GM18498 (cell line): ENCODE data around the gene ZNF775.

Source experiments
- ATAC-seq: cut with Tn5 transposase; IDR thresholded peaks from one replicate; pipeline ENCODE4 v1.9.1; 2021; ENCODE audit warnings: mild to moderate bottlenecking, moderate library complexity; ENCODE audit not compliant: unreplicated experiment

ZNF775 gene

DNA sequence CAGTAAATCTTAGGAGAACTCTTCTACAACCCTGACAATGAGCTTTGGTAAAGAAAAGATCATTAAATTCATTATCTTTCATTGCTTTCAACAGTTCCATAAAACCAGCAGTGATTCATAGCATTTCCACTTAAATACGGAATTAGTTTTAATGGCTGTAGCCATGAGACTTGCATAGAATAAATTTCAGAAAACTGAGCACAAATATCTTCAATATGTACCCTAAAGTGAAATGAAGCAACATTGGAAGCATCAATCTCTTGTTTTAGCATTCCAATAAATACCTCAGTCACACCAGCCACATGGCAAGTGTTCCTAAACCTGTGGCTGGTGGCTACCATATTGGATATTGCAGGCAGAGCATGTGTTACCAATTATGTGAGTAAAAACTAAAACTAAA lies 34.1 kb upstream of the ZNF775 start:
- ATAC-seq = no peak

DNA sequence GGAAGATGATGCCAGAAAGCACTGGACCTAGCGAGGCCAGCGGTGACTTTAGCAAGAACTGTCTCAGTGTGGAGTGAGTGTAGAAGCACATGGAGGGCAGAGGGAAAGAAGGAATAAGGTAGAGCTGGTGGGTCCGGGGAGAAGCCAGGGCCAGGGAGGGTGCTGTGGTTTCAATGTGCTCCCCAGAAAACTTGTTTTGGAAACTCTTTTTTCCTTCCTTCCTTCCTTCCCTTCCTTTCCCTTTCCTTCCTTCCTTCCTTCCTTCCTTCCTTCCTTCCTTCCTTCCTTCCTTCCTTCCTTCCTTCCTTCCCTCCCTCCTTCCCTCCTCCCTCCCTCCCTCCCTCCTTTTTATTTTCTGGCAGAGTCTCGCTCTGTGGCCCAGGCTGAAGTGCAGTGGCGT lies 32.2 kb upstream of the ZNF775 start:
- no peak for ATAC-seq

DNA sequence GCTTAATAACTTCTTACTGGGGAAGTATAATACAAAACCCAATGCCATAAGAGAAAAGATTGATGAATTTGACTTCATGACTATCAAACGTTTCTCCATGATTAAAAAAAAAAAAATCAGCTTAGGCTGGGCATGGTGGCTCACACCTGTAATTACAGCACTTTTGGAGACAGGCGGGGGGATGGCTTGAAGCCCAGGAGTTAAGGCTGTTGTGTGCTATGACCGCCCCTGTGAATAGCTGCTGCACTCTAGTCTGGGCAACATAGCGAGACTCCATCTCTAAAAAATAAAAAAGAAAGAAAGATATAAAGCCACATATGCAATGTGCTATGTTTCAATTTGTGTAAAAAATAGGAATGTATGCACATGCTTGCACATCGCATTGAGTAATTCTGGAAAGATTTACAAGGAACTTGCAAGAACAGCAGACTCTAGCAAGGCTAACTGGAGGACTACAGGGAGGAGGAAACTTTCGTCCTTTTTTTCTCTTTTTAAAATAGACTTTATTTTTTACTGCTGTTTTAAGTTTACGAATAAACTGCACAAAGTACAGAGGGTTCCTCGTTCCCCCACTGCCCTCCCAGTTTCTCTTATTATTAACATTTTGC lies 27.4 kb upstream of the ZNF775 start:
- ATAC-seq = no peak

DNA sequence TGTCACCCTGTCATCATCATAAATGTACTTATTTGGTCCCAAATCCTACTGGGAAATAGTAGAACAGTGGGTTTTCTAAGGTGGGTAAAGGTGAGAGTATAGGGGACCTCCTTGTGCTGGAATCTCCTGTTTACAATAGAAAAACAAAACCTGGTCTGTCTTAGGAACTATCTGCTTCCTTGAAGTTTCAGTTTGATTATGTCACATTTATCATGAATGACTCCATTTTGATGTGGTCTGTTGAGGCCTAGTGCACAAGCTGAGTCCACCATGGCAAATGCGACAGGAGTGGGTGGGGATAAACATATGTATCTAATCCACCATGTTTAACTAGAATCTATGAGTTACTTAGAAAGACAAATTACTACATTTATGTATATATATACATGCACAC lies 23.5 kb upstream of the ZNF775 start:
- no peak for ATAC-seq

DNA sequence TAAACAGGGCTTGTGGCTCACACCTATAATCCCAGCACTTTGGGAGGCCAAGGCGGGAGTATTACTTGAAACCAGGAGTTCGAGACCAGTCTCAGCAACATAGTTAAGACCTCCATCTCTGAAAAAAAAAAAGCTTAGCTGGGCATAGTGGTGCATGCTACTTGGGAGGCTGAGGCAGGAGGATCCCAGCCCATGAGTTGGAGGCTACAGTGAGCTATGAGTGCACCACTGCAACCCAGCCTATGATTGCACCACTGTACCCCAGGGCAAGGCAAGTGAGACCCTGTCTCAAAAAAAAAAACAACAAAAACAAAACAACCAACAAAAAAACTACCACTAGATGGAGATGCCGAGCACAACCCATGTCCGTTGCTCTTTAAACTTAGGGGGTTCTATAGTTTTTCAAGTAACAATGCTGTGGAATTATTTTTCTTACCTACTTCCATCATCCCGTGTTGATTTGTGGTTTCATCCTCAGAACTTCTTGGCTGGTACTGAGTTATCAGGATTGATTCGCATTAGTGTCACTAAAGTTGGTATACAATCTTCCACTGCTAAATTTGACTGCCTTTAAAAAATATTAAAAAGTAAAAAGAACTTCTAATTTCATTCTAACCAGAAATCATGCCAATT lies 22.7 kb upstream of the ZNF775 start:
- no peak for ATAC-seq

DNA sequence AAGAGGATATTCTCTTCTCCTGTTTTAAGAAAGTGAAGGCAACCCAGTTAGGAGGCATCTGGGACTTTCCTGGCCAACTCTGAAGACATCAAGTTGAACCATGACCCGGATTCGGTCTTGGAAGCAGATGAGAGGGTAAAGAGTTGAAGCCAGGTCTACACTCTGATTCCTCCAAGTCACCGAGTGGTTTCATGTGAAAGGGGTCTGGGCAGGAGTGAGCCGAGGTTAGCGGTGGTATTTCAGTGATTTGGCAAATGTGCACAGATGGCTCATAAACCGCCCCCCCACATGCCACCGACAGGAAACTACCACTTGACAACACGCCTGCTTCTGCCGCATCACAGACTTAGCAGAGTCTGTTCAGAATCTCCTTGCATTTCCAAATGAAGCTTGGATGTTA lies 21.9 kb upstream of the ZNF775 start:
- peak; percentile 62 for ATAC-seq

DNA sequence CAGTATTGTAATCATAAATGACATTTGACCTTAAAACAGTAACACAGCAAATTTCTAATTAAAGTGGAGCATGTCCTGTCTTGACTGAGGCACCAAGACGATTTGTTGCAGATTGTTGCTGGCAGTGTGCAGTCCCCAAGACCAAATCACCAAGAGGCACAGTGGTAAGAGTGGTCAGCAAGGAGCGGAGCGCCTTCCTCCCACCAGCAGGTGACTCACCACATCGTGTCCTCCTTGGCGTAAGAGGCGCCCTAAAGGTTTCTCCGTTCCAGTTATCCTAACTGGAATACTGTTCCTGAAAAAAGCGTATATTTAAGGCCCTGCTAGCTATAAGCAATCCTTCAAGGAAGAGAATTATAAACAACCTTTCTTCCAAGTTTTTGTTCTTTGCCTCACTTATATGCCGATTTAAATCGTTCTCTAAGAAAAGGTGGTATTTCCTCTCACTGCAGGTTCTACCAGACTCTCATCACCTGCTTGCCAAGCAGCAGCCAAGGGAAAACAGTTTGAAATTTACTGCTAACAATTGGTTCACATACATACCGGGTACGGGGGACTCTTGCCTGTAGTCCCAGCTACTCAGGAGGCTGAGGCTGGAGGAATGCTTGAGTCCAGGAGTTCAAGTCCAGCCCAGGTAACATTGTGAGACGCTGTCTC lies 21.2 kb upstream of the ZNF775 start:
- peak; percentile 25 for ATAC-seq

DNA sequence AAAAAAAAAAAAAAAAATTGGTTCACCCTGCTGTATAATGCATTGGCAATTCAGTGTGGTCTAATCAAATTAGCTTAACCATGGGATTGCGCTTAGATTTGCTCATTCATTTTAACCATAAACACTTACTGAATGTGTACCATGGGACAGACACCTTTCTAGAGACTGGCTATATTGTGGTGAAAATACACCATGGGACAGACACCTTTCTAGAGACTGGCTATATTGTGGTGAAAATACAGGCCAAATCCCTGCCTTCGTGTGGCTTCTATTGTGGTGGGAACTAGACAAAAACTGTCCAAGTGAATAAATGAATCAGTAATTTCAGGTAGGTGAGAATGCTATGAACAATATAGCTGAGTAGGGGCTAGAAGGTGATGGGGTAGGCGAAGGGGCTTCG lies 20.7 kb upstream of the ZNF775 start:
- no peak for ATAC-seq

DNA sequence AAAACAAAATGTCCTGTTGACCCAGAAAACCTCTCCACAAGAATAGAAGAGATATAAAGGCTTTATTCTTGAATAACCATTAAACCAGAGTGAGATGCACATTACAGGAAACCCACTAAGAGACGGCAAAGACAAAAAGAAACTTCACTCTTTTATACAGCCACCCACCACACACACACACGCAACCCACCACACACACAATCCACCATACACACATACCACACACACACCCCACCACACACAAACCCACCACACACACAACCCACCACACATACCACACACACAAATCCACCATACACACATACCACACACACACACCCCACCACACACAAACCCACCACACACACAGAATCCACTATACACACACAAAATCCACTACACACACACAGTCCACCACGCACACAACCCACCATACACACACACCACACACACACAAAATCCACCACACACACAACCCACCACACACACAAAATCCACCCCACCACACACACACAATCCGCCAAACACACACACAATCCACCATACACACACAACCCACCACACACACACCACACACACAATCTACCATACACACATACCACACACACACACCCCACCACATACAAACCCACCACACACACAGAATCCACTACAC lies 20.0 kb upstream of the ZNF775 start:
- ATAC-seq = no peak

DNA sequence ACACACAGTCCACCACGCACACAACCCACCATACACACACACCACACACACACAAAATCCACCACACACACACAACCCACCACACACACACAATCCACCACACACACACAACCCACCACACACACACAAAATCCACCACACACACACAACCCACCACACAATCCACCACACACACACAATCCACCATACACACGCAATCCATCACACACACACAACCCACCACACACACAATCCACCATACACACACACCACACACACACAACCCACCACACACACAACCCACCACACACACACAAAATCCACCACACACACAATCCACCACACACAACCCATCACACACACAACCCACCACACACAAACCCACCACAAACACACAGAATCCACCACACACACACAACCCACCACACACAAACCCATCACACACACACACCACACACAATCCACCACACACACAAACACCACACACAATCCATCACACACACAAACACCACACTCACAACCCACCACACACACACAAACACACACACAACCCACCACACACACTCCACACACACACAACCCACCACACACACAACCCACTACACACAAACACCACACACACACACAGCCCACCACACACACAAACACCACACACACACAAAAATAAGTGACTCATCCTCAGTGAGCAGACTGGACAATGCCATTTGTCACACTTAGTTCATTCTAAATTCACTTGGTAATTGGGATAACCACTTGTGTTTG lies 19.3 kb upstream of the ZNF775 start:
- ATAC-seq = no peak

DNA sequence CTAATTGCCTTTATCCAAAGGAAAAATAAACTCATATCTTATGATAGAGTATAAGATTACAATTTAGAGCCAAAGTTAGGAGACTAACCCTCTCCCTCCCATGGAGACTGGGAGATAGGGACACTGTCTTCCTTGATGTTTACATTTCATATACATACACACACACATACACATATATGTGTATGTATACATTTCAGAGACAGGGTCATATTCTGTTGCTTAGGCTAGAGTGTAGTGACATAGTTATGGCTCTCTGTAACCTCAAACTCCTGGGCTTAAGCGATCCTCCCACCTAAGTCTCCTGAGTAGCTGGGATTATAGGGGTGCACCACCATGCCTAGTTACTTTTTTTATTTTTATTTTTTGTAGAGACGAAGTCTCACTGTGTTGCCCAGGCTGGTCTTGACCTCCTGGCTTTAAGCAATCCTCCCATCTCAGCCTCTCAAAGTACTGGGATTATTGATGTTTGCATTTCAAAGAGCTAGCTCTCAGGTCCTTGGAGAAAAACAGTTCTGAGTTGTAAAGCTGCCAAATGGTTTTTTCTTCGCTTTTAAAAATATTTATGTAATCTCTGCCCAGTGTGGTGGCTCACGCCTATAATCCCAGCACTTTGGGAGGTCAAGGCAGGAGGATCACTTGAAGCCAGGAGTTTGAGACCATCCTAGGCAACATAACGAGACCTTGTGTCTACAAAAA lies 18.6 kb upstream of the ZNF775 start:
- ATAC-seq = no peak

DNA sequence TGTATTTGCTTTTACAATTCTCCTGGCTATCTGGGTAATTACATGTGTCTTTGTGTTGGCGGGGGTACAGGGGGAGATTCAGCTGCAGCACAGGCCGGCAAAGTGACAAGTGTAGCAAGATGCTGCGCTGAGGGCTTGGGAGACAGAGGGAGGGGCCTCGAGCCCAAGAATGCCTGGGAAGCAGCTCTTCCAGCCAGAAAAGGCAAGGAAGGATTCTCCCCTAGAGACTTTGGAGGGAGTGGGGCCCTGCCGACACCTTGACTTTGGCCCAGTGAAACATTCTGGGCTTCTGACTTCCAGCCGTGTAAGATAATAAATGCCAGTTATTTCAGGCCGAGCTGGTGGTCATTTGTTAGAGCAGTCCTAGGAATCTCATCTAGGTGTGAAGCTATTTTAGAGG lies 17.7 kb upstream of the ZNF775 start:
- ATAC-seq = no peak

DNA sequence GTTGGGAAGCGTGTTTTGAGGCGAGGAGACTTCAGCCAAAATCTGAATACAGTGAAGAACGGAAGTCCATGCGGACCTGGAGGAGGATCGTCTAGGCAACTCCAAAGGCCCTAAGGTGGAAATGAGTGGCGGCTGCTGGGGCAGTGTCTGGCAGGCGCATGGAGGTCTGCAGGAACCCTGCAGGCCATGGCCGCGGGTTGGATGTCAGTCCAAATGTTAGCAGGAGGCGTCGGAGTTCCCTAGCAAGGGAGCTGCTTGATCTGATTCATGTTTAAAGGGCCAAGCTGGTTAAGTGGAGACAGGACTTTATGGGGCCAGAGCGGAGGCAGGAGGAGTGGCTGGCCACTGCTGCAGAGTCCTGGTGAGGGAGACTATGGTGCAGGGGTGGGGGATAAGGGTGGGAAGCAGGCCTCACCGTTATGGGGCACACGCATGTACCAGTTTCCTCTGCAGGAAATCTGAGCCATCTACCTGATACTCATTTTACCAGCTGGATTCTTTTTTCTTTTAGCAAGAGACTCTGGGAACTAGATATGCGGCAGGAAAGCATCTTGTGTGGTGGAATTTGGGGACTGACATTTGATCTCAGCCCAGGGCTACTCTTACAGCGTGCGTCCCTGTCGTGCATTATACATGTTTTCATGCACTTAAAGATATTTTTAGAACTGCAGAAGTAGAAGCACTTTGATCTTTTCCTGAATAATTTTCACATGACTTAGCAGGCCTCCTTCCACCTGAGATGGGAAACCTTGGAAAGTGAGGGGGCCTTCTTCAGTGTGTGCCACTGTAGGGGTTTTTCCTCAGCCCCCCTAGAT lies 17.1 kb upstream of the ZNF775 start:
- ATAC-seq = no peak

DNA sequence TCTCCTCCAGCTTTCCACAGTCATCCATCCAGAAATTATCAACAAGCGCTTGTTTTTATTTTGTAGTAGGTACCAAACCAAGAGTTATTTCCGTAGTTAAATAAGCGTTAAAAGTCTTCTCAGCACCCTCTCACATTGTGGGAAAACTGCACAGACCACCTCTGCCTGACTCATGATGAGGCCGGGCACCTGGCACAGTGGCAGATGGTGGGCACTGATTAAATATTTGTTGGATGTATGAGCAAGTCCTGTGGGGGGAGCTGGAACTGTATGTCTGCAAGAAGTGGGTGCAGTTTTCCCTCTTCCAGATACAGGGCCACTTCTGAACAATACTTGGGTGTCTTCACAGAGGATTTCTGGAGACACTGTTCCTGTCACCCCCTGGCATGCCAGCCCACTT lies 15.8 kb upstream of the ZNF775 start:
- ATAC-seq = no peak

DNA sequence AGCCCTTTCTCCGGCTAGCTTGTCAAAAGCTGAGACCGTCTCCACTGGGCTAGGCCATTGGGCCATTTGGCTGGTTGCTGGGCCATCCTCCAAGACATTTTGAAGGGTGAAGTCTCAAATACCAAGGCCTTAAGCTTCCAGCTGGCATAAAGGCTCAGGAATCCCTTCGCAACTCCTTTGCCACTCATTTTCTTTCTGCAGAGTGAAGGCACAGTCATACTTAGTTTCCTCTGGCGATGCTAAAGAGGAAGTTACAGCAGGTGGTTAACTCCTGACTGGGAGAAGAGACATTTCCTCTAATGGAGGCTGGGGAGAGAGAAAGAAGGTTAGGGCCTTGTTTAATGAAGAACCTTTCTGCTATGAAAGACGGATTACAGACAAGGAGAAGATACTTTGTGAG lies 15.3 kb upstream of the ZNF775 start:
- no peak for ATAC-seq

DNA sequence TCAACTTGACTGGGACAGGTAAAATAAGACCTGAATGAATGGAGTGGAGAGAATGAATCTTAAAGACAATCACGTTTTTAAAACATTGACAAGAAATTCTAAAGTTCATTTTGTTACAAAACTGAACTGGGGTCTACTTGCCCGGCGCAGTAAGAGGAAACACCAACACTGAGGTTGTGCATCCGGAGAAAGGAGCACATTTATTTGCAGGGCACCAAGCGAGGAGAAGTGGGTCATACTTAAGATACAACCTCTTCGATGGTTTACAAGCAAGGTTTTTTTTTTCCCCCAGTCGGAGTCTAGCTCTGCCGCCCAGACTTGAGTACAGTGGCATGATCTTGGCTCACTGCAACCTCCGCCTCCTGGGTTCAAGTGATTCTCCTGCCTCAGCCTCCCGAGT lies 13.9 kb upstream of the ZNF775 start:
- no peak for ATAC-seq

DNA sequence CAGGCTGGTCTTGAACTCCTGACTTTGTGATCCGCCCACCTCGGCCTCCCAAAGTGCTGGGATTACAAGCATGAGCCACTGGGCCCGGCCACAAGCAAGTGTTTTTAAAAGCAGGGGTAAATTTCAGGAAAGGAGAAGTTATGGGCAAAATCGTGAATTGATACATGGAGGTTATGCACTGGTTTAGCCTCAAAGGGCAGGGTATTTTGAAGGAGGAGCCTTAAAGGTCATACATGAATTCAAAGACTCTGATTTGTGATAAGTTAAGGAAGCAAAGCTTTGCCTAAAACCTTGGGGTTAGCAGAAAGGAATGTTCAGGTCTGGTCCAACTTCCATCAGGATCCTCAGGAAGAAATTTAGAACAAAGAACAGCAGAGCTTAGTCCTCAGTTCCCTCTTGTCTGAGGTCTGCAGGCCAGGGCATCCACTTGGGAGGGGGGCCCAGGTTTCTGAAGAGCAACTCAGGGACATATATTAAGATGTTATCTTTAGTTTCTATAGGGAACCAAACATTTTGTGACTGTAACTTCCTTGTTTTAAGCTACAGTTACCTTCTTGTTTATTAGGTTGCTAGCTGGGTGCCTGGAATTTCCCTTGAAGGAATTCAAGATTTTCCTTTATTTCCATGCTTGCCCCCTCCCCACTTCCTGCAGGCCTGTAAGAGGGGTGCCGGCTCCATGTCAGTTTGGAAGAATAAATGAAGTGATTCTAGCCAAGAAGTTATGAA lies 13.3 kb upstream of the ZNF775 start:
- ATAC-seq = no peak

DNA sequence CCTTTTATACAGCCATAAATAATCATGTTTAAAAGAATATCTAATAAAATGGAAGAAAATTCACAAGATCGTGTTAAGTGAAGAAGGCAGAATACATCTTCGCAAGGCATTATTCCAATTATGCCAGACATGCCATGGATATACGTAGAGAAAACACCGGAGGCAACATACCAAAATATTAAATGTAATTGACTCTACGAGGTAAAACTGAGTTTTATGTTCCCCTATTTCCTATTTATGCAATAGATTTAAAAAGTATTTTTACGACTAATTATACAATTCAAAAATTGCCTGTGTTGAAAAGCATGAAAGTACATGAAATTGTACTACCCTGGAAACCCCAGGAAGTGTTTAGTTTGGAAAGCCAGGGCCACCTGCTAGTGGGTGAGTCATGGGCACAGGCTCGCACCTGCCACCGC lies 11.4 kb upstream of the ZNF775 start:
- ATAC-seq = no peak

DNA sequence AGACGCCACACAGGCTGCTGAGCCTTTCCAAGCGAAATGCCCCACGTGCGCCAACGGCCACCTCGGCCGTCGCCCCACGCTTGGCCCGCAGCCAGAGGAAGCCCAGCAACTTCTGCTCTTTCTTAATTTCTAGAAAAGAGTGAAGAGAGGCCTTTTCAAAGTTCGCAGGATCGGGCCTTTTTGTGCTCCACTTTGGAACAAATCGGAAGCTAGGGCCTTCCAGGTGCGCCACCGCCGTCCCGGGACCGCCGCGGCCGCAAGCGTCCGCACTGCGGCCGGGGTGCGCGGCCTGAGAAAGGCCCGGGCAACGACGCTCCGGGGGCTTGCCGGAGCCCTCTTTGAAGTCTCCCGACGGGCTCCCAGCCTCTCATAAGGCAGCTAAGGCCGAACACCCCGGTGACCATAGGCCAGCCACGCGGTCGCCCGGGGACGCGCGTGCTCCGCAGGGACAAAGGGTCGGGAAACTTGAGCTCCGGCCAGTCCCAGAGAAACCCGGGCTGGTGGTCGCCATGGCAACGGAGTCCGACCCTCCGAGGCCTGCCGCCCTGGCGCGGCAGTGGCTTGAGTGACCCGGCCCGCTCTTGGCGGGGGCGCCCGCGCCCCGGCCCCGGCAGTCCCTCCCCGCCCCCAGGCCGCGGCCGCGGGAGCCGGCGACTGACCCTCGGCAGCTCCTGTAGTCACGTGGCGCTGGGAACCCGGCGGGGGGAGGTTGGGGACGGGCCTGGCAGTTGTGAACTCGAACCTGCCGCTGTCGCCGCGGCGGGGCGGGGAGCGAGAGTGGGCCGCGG lies 10.8 kb upstream of the ZNF775 start, which contains the start of gene REPIN1:
TSS of gene REPIN1 (plus strand) at position 727 of the 788 bp plus-strand sequence. CDS start 890 bp downstream, outside the sequence.
- peak; percentile 63 for ATAC-seq
